AG04449 (cell line): ENCODE measurements around the gene SLC25A3.
"Not testable (repeated sequence)": the region's sequence is repeated elsewhere in the genome, so short reads cannot be mapped to it uniquely, and the experiment has no call there.

Experiments used
- CTCF ChIA-PET: fragments of 350-600 bp; formaldehyde crosslinking; extraction: SDS; loops from one replicate; lab custom pipeline; 2021; ENCODE audit warnings: antibody characterized with exemption; lab: Yijun Ruan, JAX
- POLR2A ChIA-PET: fragments of 400-600, 350-600 bp; formaldehyde crosslinking; extraction: SDS; loops from one replicate; lab custom pipeline; 2020; ENCODE audit warnings: antibody characterized with exemption, inconsistent platforms; lab: Yijun Ruan, JAX
- DNase-seq: peaks from one replicate; pipeline ENCODE4 v3.0.0-alpha.2; 2010; ENCODE audit warnings: low read depth, low spot score
- H3K4me3 ChIP-seq: 2 replicates; pipeline ENCODE4 v1.5.1; 2011; ENCODE audit warnings: low read depth, mild to moderate bottlenecking, control low read depth, low read length
- CTCF ChIP-seq: IDR thresholded peaks from one replicate; pipeline ENCODE4 v1.5.1; 2011; ENCODE audit warnings: mild to moderate bottlenecking, moderate library complexity, low read length, control low read depth, inconsistent platforms; ENCODE audit not compliant: insufficient read depth; ENCODE audit errors: missing control alignments

The SLC25A3 gene

GRCh38 chr12:98587084-98587483 lies 6.4 kb upstream of the SLC25A3 start:
- DNase-seq, result no peak
- ChIA-PET CTCF (interaction anchor here (6.2 kb wide), 1 partner anchor 21 kb away, joined by 37 read pairs; no protein-coding TSS in a partner anchor), POLR2A (no interaction called here)
- no peak overlapping the region for H3K4me3 ChIP-seq
- TF ChIP-seq CTCF, result no peak

DNA sequence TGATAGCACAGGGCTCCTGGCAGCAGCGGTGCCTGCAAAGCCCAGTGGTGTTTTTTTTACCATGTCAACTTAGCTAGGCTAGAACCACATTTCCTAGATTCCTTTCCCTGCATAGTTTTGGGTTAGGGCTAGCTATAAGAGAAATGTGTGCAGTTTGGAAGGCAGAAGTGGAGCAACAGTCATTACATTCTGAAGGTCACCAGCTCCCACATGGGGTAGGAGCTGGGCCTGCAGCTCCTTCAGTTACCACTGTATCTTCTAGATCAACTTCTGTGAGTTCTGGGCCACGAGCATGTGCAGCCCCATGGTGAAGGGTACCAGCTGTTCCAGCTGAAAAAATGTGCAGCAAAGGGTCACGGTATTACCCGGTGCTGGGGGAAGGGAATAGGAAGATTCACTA lies 2.3 kb upstream of the SLC25A3 start:
- DNase-seq, result peak; percentile 45
- H3K4me3 ChIP-seq, result no peak overlapping the region
- POLR2A ChIA-PET, result no interaction called here
- CTCF ChIA-PET, result interaction anchor here (1.1 to 6.2 kb wide), 3 partner anchors 25 to 163 kb away, joined by 3 to 37 read pairs (median 5); no protein-coding TSS in a partner anchor
- TF ChIP-seq CTCF, result peak; percentile 19

DNA sequence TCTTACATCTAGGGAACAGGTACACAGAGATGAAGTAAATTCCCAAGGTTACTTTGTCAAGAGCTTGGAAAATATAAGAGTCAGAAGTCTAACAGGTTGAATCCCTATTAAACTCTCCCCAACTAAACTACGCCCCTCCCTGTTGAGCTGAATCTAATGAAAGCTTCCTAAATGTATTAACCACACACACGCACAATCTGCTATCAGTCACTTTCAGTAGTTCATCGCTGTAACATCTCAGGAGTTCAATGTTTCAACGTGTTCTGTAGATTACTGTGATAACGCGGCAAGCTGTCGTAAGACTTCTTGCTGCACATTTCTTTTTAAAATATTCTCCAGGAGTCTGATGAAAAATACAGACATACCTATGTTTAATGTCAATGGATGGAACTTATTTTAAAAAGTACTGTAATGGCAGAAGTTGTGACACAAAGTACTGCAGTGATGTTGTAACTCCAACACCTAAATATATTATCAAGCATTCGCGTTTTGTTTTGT lies 612 bp upstream of the SLC25A3 start:
- no peak for DNase-seq
- ChIA-PET CTCF (interaction anchor here (1.0 to 4.2 kb wide), 3 partner anchors 26 to 175 kb away, joined by 3 to 43 read pairs (median 6); no protein-coding TSS in a partner anchor), POLR2A (interaction anchor here (0.7 to 3.8 kb wide), 6 partner anchors 8 to 52 kb away, joined by 3 to 22 read pairs (median 5); partner anchors contain the start of genes APAF1 and IKBIP)
- no peak for TF ChIP-seq CTCF
- H3K4me3 ChIP-seq, result peak overlapping the region; percentile 55

DNA sequence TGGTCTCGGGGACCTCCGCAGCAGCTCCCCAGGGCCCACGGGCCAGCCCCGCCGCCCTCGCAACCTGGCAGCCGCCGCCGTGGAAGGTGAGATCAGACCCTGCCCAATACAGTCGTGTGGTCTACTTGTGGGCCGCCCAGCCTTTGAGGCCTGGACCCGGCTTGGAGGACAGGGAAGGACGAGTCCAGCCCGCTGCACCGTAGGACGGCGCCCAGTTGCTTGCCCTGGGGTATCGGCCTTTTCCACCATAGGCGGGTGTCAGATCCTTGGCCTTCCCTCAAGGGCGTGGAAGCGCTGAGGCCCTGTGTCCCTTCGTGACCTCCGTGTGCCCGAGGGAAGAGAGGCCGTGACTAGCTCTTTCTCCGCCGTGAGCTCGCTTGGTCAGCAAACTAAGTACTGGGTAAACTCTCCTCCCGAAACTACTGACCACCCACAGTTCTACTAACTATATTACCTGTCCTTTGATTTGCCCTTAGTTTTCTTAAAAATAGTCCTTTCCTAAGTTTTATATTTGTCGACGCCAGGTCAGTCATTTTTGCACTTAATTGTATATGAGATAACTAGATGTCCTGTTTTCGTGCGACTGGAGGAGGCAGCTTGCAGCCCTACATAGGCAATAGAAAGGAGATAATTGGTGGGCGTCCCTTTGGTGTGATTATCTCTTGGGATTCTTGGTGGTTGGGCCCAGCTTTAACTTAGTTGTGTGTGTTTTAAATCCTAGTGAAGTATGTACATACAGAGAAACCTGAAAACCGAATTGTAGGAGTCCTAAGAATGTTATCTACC lies 757 bp downstream of the SLC25A3 start:
- TF ChIP-seq CTCF, result no peak
- POLR2A ChIA-PET, result interaction anchor here (0.8 to 3.8 kb wide), 5 partner anchors 8 to 79 kb away, joined by 4 to 22 read pairs (median 5); partner anchors contain the start of genes APAF1, IKBIP and TMPO
- no peak for DNase-seq
- peak overlapping the region; percentile 95 for H3K4me3 ChIP-seq
- CTCF ChIA-PET, result interaction anchor here (1.0 to 4.2 kb wide), 7 partner anchors 14 to 169 kb away, joined by 3 to 43 read pairs (median 3); no protein-coding TSS in a partner anchor

GRCh38 chr12:98595243-98595988 lies 1.9 kb downstream of the SLC25A3 start:
- POLR2A ChIA-PET, result interaction anchor here (0.8 to 3.8 kb wide), 3 partner anchors 9 to 20 kb away, joined by 3 to 22 read pairs (median 3); no protein-coding TSS in a partner anchor
- CTCF ChIA-PET, result interaction anchor here (1.0 to 4.2 kb wide), 6 partner anchors 29 to 105 kb away, joined by 3 to 43 read pairs (median 3); no protein-coding TSS in a partner anchor
- TF ChIP-seq CTCF, result no peak

GRCh38 chr12:98597313-98597712 lies 3.8 kb downstream of the SLC25A3 start:
- POLR2A ChIA-PET, result interaction anchor here (0.7 to 1.6 kb wide), 2 partner anchors 9 to 126 kb away, joined by 3 to 4 read pairs; no protein-coding TSS in a partner anchor
- CTCF ChIA-PET, result interaction anchor here (1.1 to 1.2 kb wide), 2 partner anchors 31 kb away, joined by 3 to 6 read pairs; no protein-coding TSS in a partner anchor
- not testable (repeated sequence) for DNase-seq, H3K4me3 ChIP-seq

More at GRCh38 chr12:98595243-98595988, 1.9 kb downstream of the SLC25A3 start:
- peak; percentile 26 for DNase-seq
- H3K4me3 ChIP-seq, result peak overlapping the region; percentile 95
